IMR-90 (cell line): Measurements from ENCODE around the gene TPP2. TPM values are rescaled to one million over a fixed set of nuclear protein-coding genes. Genes with fewer than 3 reads are reported as not detected.

Experiments
- ATAC-seq: fragments of 200-7000 bp; cut with Tn5 transposase; 2 replicates; pipeline ENCODE4 v1.9.1; 2020; ENCODE audit warnings: low read depth, mild to moderate bottlenecking, moderate library complexity
- BruUV-seq: library from RNA; stranded (reverse); fragments of 400-500 nt; replicated peaks from 2 replicates; lab custom pipeline; 2021; lab: Mats Ljungman, UMichigan
- CTCF ChIA-PET: fragments of 300-600 bp; formaldehyde crosslinking; extraction: SDS; loops from one replicate; lab custom pipeline; 2021; ENCODE audit warnings: antibody characterized with exemption; lab: Yijun Ruan, JAX
- POLR2A ChIA-PET: fragments of 300-600 bp; sonication (Branson Sonifier 250); formaldehyde crosslinking; loops from one replicate; lab custom pipeline; 2022; ENCODE audit warnings: antibody characterized with exemption; ENCODE audit not compliant: unreplicated experiment; lab: Charles Lee
- DNase-seq: peaks from one replicate; pipeline ENCODE4 v3.0.0; 2013
- H2AFZ ChIP-seq: replicated peaks from 2 replicates; pipeline ENCODE3; 2013; ENCODE audit warnings: low read length, mild to moderate bottlenecking; ENCODE audit not compliant: poor library complexity
- H2AK5ac ChIP-seq: 2 replicates; pipeline ENCODE4 v1.6.1; 2013; ENCODE audit warnings: low read depth, low read length, inconsistent platforms
- H2AK9ac ChIP-seq: replicated peaks from 2 replicates; pipeline ENCODE3; 2013; ENCODE audit warnings: mild to moderate bottlenecking, low read depth, low read length, moderate library complexity; ENCODE audit not compliant: poor library complexity
- H2BK120ac ChIP-seq: 2 replicates; pipeline ENCODE4 v1.6.1; 2013; ENCODE audit warnings: low read depth, low read length, inconsistent platforms
- H2BK15ac ChIP-seq: 3 replicates; pipeline ENCODE4 v1.6.1; 2013; ENCODE audit warnings: low read depth, low read length, inconsistent platforms
- H2BK20ac ChIP-seq: 2 replicates; pipeline ENCODE4 v1.6.1; 2013; ENCODE audit warnings: low read depth, mild to moderate bottlenecking, inconsistent platforms, low read length, moderate library complexity
- H2BK5ac ChIP-seq: 2 replicates; pipeline ENCODE4 v1.6.1; 2013; ENCODE audit warnings: mild to moderate bottlenecking, low read depth, low read length, inconsistent platforms; ENCODE audit not compliant: poor library complexity, severe bottlenecking
- H3K14ac ChIP-seq: replicated peaks from 2 replicates; pipeline ENCODE4 v1.6.1; 2013; ENCODE audit warnings: low read depth, low read length, inconsistent platforms
- H3K18ac ChIP-seq: 2 replicates; pipeline ENCODE4 v1.6.1; 2013; ENCODE audit warnings: low read depth, low read length, control low read depth
- H3K23ac ChIP-seq: 2 replicates; pipeline ENCODE4 v1.6.1; 2013; ENCODE audit warnings: low read depth, low read length, inconsistent platforms
- H3K27ac ChIP-seq: 2 replicates; pipeline ENCODE4 v1.5.1; 2013; ENCODE audit warnings: mild to moderate bottlenecking, control low read depth, low read length; ENCODE audit not compliant: insufficient read depth
- H3K27me3 ChIP-seq: 2 replicates; pipeline ENCODE4 v1.6.1; 2013; ENCODE audit warnings: low read length; ENCODE audit not compliant: control insufficient read depth, insufficient read depth
- H3K36me3 ChIP-seq: 2 replicates; pipeline ENCODE4 v1.6.1; 2013; ENCODE audit warnings: low read length, mixed read lengths; ENCODE audit not compliant: control insufficient read depth, insufficient read depth
- H3K4ac ChIP-seq: 2 replicates; pipeline ENCODE4 v1.6.1; 2013; ENCODE audit warnings: low read depth, low read length, inconsistent platforms
- H3K4me1 ChIP-seq: 2 replicates; pipeline ENCODE4 v1.6.1; 2013; ENCODE audit warnings: low read length, mixed read lengths; ENCODE audit not compliant: control insufficient read depth, insufficient read depth
- H3K4me2 ChIP-seq: 2 replicates; pipeline ENCODE4 v1.6.1; 2013; ENCODE audit warnings: low read depth, mild to moderate bottlenecking, control low read depth, low read length, moderate library complexity
- H3K4me3 ChIP-seq: 2 replicates; pipeline ENCODE4 v1.5.1; 2013; ENCODE audit warnings: low read depth, mild to moderate bottlenecking, control low read depth, low read length, moderate library complexity; ENCODE audit not compliant: insufficient read depth
- H3K56ac ChIP-seq: 2 replicates; pipeline ENCODE4 v1.6.1; 2013; ENCODE audit warnings: low read length, inconsistent platforms; ENCODE audit not compliant: insufficient read depth; ENCODE audit errors: extremely low read depth
- H3K79me1 ChIP-seq, 2 experiments: 2 replicates each; pipeline ENCODE4 v1.6.1; 2013; ENCODE audit warnings: low read length in 2 of 2, inconsistent platforms in 1 of 2, low read depth in 1 of 2
- H3K9ac ChIP-seq: 2 replicates; pipeline ENCODE4 v1.6.1; 2013; ENCODE audit warnings: low read depth, low read length, control low read depth
- H3K9me1 ChIP-seq: 2 replicates; pipeline ENCODE4 v1.6.1; 2013; ENCODE audit warnings: low read length, inconsistent platforms; ENCODE audit not compliant: insufficient read depth
- H3K9me3 ChIP-seq: 2 replicates; pipeline ENCODE4 v1.6.1; 2013; ENCODE audit warnings: low read length; ENCODE audit not compliant: control insufficient read depth, insufficient read depth
- H4K20me1 ChIP-seq: 2 replicates; pipeline ENCODE4 v1.6.1; 2013; ENCODE audit warnings: low read length, inconsistent platforms; ENCODE audit not compliant: insufficient read depth
- H4K5ac ChIP-seq: 2 replicates; pipeline ENCODE4 v1.6.1; 2013; ENCODE audit warnings: mild to moderate bottlenecking, low read depth, low read length, control low read depth
- H4K8ac ChIP-seq, 2 experiments: 2 replicates each; pipeline ENCODE4 v1.6.1; 2013; ENCODE audit warnings: low read depth in 2 of 2, low read length in 2 of 2, control low read depth in 1 of 2, inconsistent platforms in 1 of 2
- H4K91ac ChIP-seq: 2 replicates; pipeline ENCODE4 v1.6.1; 2013; ENCODE audit warnings: low read depth, low read length, inconsistent platforms; ENCODE audit not compliant: insufficient read depth
- CEBPB ChIP-seq: IDR thresholded peaks from 2 replicates; pipeline ENCODE4 v1.6.1; 2012; ENCODE audit warnings: low read depth, low read length, improper control_type of control experiment
- CHD1 ChIP-seq: IDR thresholded peaks from 2 replicates; pipeline ENCODE4 v1.6.1; 2012; ENCODE audit warnings: low read depth, low read length, improper control_type of control experiment
- MAZ ChIP-seq: IDR thresholded peaks from 2 replicates; pipeline ENCODE4 v1.6.1; 2012; ENCODE audit warnings: low read depth, mild to moderate bottlenecking, low read length, improper control_type of control experiment, moderate library complexity, borderline replicate concordance
- POLR2A ChIP-seq: IDR thresholded peaks from 2 replicates; pipeline ENCODE4 v1.6.1; 2012; ENCODE audit warnings: mild to moderate bottlenecking, low read depth, low read length
- RAD21 ChIP-seq: IDR thresholded peaks from 2 replicates; pipeline ENCODE4 v1.6.1; 2012; ENCODE audit warnings: low read length, improper control_type of control experiment
- RCOR1 ChIP-seq: IDR thresholded peaks from 2 replicates; pipeline ENCODE4 v1.6.1; 2012; ENCODE audit warnings: mild to moderate bottlenecking, low read length, improper control_type of control experiment; ENCODE audit not compliant: insufficient replicate concordance
- RFX5 ChIP-seq: IDR thresholded peaks from 2 replicates; pipeline ENCODE4 v1.8.0; 2012; ENCODE audit warnings: low read depth, mild to moderate bottlenecking, low read length, moderate library complexity
- SMC3 ChIP-seq: fragments of 150-350 bp; IDR thresholded peaks from 2 replicates; pipeline ENCODE4 v1.6.1; 2016; ENCODE audit warnings: low read depth, mild to moderate bottlenecking, antibody characterized with exemption, low read length, moderate library complexity
- WGBS, 2 experiments: methylation state at CpG; one replicate each; pipeline versions ENCODE4 v1.1.5 to v1.1.7; 2013; ENCODE audit warnings: missing lambda C conversion rate in 2 of 2; ENCODE audit not compliant: insufficient read length in 1 of 2; ENCODE audit errors: extremely low coverage in 2 of 2; 5-methylcytosine and 5-hydroxymethylcytosine counted together
- dilution Hi-C: fragments of 300-500 bp; cut with HindIII; formaldehyde crosslinking; loops from one replicate; pipeline ENCODE4 v1.14.3; 2018; ENCODE audit warnings: low sequenced_read_pairs; ENCODE audit not compliant: unreplicated experiment
- in situ Hi-C: fragments of 300-500 bp; cut with MboI; formaldehyde crosslinking; loops from 3 replicates; pipeline ENCODE4 v1.14.3; 2019; ENCODE audit warnings: low sequenced_read_pairs, inconsistent platforms, mixed read lengths
- intact Hi-C: fragments of 100-400 bp; cut with micrococcal nuclease; formaldehyde crosslinking; loops from 2 replicates; pipeline ENCODE4 v1.10.0; 2022
- polyA plus RNA-seq, 3 experiments: library from polyadenylated mRNA; depleted of rRNA; stranded (reverse); fragments of >200 nt; gene quantifications; 2 replicates each; pipeline ENCODE4 v1.2.3, GENCODE V29; 2012; ENCODE audit warnings: low replicate concordance in 1 of 3
- total RNA-seq: library from RNA; depleted of rRNA; stranded (reverse); fragments of >200 nt; gene quantifications from 2 replicates; pipeline ENCODE4 v1.2.3, GENCODE V29; 2012
- TF ChIP-seq, protein P1 (sequence below): fragments of 150-350 bp; IDR thresholded peaks from 2 replicates; pipeline ENCODE4 v1.6.1; 2017; ENCODE audit warnings: mild to moderate bottlenecking, antibody characterized with exemption, low read length, low read depth

TPP2 gene
- total and polyA plus RNA-seq, 2 of the 4 experiments (the other 2 are of a cell fraction): 27.6 to 52.9 TPM

- ChIA-PET CTCF (no interaction called here), POLR2A (no interaction called here)
- H2AK5ac ChIP-seq: no peak overlapping the region
- H3K4me1 ChIP-seq: no peaks in the 10 kb centered on the region
- intact Hi-C loops (no loop called here), dilution Hi-C loops (no loop called here), in situ Hi-C loops (no loop called here)
- H4K20me1 ChIP-seq: no peaks in the 10 kb centered on the region
- H2AFZ ChIP-seq: no peak overlapping the region
- H2BK120ac ChIP-seq: no peak overlapping the region
- H4K8ac ChIP-seq: no peak overlapping the region
- no peak for ATAC-seq
- H2BK15ac ChIP-seq: no peak overlapping the region
- no peak overlapping the region for H3K4ac ChIP-seq
- no peak overlapping the region for H3K27ac ChIP-seq
- H2AK9ac ChIP-seq: no peak overlapping the region
- peaks cover 11% of the 10 kb centered on the region for H3K9me3 ChIP-seq
- no peak overlapping the region for H3K4me2 ChIP-seq
- no peak overlapping the region for H3K23ac ChIP-seq
- H3K56ac ChIP-seq: no peak overlapping the region
- peaks cover 32% of the 10 kb centered on the region for H3K27me3 ChIP-seq
- no peaks in the 10 kb centered on the region for H3K36me3 ChIP-seq
- H3K9ac ChIP-seq: no peak overlapping the region
- H4K91ac ChIP-seq: no peak overlapping the region
- H3K18ac ChIP-seq: no peak overlapping the region
- H2BK5ac ChIP-seq: no peak overlapping the region
- no peak overlapping the region for H3K4me3 ChIP-seq
- TF ChIP-seq RFX5 (no peak), CHD1 (no peak), MAZ (no peak), POLR2A (no peak), CEBPB (no peak), SMC3 (no peak), RAD21 (no peak), RCOR1 (no peak)
- TF ChIP-seq, protein P1, sequence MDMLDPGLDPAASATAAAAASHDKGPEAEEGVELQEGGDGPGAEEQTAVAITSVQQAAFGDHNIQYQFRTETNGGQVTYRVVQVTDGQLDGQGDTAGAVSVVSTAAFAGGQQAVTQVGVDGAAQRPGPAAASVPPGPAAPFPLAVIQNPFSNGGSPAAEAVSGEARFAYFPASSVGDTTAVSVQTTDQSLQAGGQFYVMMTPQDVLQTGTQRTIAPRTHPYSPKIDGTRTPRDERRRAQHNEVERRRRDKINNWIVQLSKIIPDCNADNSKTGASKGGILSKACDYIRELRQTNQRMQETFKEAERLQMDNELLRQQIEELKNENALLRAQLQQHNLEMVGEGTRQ: no peak
- no peak overlapping the region for H3K14ac ChIP-seq
- H4K5ac ChIP-seq: no peak overlapping the region
- H2BK20ac ChIP-seq: no peak overlapping the region
- WGBS, 2 experiments: no CpG with 5 or more reads among the region's 3 CpGs
- BruUV-seq: no TSS peak
- no peak for DNase-seq
- no peaks in the 10 kb centered on the region for H3K9me1 ChIP-seq
- H3K79me1 ChIP-seq: no peaks in the 10 kb centered on the region
Observed at GRCh38 chr13:102699504-102699903, 102.7 kb downstream of the TPP2 start.
